ENCODE data around the gene TMCC1. TPM values are rescaled to one million over a fixed set of nuclear protein-coding genes. Genes with fewer than 3 reads are reported as not detected.

The TMCC1 gene
- 25.8 and 25.9 TPM in 2 replicates for total RNA-seq

DNA sequence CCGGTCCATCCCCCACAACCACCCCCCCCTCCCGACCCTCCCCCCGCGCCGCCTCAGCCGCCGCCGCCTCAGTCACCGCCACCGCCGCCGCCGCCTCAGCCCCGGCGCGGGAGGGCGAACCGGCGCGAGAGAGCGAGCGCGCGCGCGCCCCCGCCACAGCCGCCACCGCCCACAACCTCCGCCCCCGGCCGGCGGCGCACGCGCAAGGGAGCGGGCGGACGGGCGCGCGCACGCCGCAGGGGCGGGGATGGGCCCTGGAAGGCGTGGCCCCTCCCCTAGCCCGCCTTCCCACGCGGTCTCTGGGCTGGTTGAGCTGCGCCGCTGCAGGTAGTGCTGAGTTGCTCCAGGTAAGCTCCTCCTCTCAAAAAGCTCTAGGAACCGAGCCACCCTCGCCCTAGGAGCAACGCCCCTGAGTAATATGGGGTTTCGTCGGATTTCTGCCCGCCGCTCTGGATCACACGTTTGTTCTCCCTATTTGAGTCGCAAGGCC, at the start of gene TMCC1:
Gene TMCC1 (minus strand): TSS at position 131 of the 490 bp plus-strand sequence.
- DNase-seq: peak; percentile 92

GRCh38 chr3:129943020-129943419, 49.5 kb upstream of the TMCC1 start:
- Mint-ChIP-seq H3K4me1 (no peaks in the 10 kb centered on the region), H3K27me3 (peaks cover 4% of the 10 kb centered on the region), H3K9me3 (no peaks in the 10 kb centered on the region), H3K36me3 (ENCODE audit: low read depth) (no peaks in the 10 kb centered on the region), H3K27ac (no peak overlapping the region), H3K4me3 (no peak overlapping the region)
- no peak for ATAC-seq (ENCODE audit: low read depth)
- ChIA-PET CTCF (interaction anchor here (1.1 to 2.3 kb wide), 4 partner anchors 9 to 163 kb away, joined by 3 to 15 read pairs (median 4); no protein-coding TSS in a partner anchor), POLR2A (no interaction called here)
- intact Hi-C loops (cut with micrococcal nuclease): no loop called here
- TF ChIP-seq CTCF (IDR thresholded peaks at IDR 0.05): no peak
- DNase-seq: no peak

More for the DNA sequence above, at the start of gene TMCC1:
- Mint-ChIP-seq H3K27me3 (no peaks in the 10 kb centered on the region), H3K4me3 (peak within 1 kb of the TSS; percentile 87), H3K9me3 (no peaks in the 10 kb centered on the region), H3K4me1 (peaks cover 34% of the 10 kb centered on the region), H3K27ac (peak within 1 kb of the TSS; percentile 88), H3K36me3 (ENCODE audit: low read depth) (peaks cover 2% of the 10 kb centered on the region)
- ChIA-PET POLR2A (interaction anchor here (0.6 to 1.2 kb wide), 5 partner anchors 9 to 563 kb away, joined by 3 to 5 read pairs (median 4); partner anchors contain the start of genes IFT122 and MBD4), CTCF (no interaction called here)
- ATAC-seq (ENCODE audit: low read depth): peak; percentile 90
- no peak for TF ChIP-seq CTCF (IDR thresholded peaks at IDR 0.05)
- intact Hi-C loops (cut with micrococcal nuclease): loop anchor here (1.0 to 10.0 kb wide), 10 partner anchors 109 to 1239 kb away; partner anchors contain the start of genes ACAD9, IFT122, PIK3R4 and RPN1

GRCh38 chr3:129942296-129942695, 48.8 kb upstream of the TMCC1 start:
- ATAC-seq (ENCODE audit: low read depth): peak; percentile 72
- ChIA-PET CTCF (interaction anchor here (0.9 to 2.3 kb wide), 7 partner anchors 8 to 164 kb away, joined by 3 to 15 read pairs (median 3); no protein-coding TSS in a partner anchor), POLR2A (no interaction called here)
- Mint-ChIP-seq H3K27me3 (peaks cover 4% of the 10 kb centered on the region), H3K4me3 (no peak overlapping the region), H3K9me3 (no peaks in the 10 kb centered on the region), H3K4me1 (no peaks in the 10 kb centered on the region), H3K36me3 (ENCODE audit: low read depth) (no peaks in the 10 kb centered on the region), H3K27ac (no peak overlapping the region)
- intact Hi-C loops (cut with micrococcal nuclease): loop anchor here (1.0 kb wide), 1 partner anchor 61 kb away; no protein-coding TSS in a partner anchor
- TF ChIP-seq CTCF (IDR thresholded peaks at IDR 0.05): no peak
- DNase-seq: peak; percentile 24

- ATAC-seq (ENCODE audit: low read depth) (no peak), DNase-seq (no peak)
- ChIA-PET POLR2A (no interaction called here), CTCF (interaction anchor here (1.1 kb wide), 1 partner anchor 11 kb away, joined by 4 read pairs; no protein-coding TSS in a partner anchor)
- peaks cover 6% of the 10 kb centered on the region for H3K27me3 Mint-ChIP-seq
- no peaks in the 10 kb centered on the region for H3K36me3 Mint-ChIP-seq (ENCODE audit: low read depth)
- intact Hi-C loops (cut with micrococcal nuclease): no loop called here
- no peak overlapping the region for H3K27ac Mint-ChIP-seq
- H3K4me3 Mint-ChIP-seq: no peak overlapping the region
- H3K4me1 Mint-ChIP-seq: peaks cover 6% of the 10 kb centered on the region
- TF ChIP-seq CTCF (IDR thresholded peaks at IDR 0.05): no peak
- no peaks in the 10 kb centered on the region for H3K9me3 Mint-ChIP-seq
Measured at GRCh38 chr3:129940086-129940485, 46.6 kb upstream of the TMCC1 start.

DNA sequence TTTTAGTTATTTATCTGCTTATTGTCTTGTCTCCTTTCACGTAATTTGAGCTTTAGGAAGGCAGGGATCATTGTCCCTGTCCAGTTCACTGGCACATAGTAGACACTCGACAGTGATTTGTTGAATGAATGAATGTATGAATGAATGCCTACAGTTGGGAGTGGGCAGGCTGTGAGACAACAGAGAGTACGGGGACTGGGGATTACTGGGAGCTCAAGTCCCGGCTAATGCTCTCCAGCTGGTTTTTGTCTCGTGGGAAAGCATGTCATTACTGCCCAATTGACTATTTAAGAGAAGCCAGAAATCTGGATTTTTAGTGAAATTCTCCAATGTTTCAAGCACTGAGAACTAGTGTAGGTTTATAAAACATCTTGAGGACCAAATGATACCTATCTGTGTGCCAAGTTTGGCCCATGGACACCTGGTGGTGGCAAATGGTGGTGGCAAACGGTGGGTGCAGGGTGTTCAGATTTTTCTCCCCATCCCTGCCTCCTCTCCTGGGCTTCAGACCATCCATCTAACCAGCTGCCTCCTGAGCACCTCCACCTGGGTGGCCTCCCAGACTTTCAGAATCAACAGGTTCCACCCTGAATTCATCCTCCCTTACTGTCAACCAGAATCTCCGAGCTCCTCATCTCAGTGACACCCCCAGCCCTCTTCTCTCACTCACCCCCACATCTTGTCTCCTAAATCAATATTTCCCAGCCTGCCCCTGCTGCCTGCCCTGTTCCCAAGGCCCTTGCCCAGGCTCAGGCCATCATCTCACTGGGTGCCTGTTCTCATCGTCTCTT, 44.8 kb upstream of the TMCC1 start:
- Mint-ChIP-seq H3K27ac (no peak overlapping the region), H3K27me3 (peaks cover 8% of the 10 kb centered on the region), H3K36me3 (ENCODE audit: low read depth) (no peaks in the 10 kb centered on the region), H3K4me1 (peaks cover 8% of the 10 kb centered on the region), H3K9me3 (no peaks in the 10 kb centered on the region), H3K4me3 (no peak overlapping the region)
- ChIA-PET CTCF (interaction anchor here (1.9 kb wide), 1 partner anchor 448 kb away, joined by 5 read pairs; no protein-coding TSS in a partner anchor), POLR2A (no interaction called here)
- DNase-seq (no peak), ATAC-seq (ENCODE audit: low read depth) (no peak)
- intact Hi-C loops (cut with micrococcal nuclease): no loop called here
- no peak for TF ChIP-seq CTCF (IDR thresholded peaks at IDR 0.05)

All from activated B cell treated with CpG ODN at 0.5 μM for 24 hours (primary cell).